HEK293 (cell line): ENCODE measurements around the gene HECTD4.

Experiments
- CTCF ChIP-seq: fragments of 450-650 bp; formaldehyde crosslinking; IDR thresholded peaks from 2 replicates; pipeline ENCODE4 v1.5.1; 2016; ENCODE audit warnings: missing biosample characterization, missing genetic modification characterization
- ZNF350 ChIP-seq: fragments of 450-650 bp; formaldehyde crosslinking; IDR thresholded peaks from 2 replicates; pipeline ENCODE4 v1.5.0; 2017; ENCODE audit warnings: missing biosample characterization, mild to moderate bottlenecking, missing genetic modification characterization
- ZNF510 ChIP-seq: fragments of 450-650 bp; formaldehyde crosslinking; IDR thresholded peaks from 2 replicates; pipeline ENCODE4 v1.5.1; 2018; ENCODE audit warnings: mild to moderate bottlenecking, missing genetic modification characterization, missing biosample characterization; ENCODE audit not compliant: insufficient replicate concordance

GRCh38 chr12:112185093-112185923, 196.9 kb downstream of the HECTD4 start:
- no peak for TF ChIP-seq ZNF510 (tag by site-specific recombination)
- TF ChIP-seq CTCF (tag by site-specific recombination), result no peak
- TF ChIP-seq ZNF350 (tag by site-specific recombination), result no peak
